SK-N-SH (cell line): ENCODE results near the gene PREPL.

ENCODE experiments used
- JUND ChIP-seq: IDR thresholded peaks from 2 replicates; pipeline ENCODE4 v1.4.0; 2012
- MEF2A ChIP-seq: IDR thresholded peaks from 2 replicates; pipeline ENCODE4 v1.4.0; 2012; ENCODE audit warnings: low read depth, borderline replicate concordance
- POLR2AphosphoS5 ChIP-seq: IDR thresholded peaks from 2 replicates; pipeline ENCODE4 v1.6.1; 2012; ENCODE audit warnings: low read depth, low read length
- TAF1 ChIP-seq: IDR thresholded peaks from 2 replicates; pipeline ENCODE4 v1.6.1; 2012; ENCODE audit warnings: low read depth, mild to moderate bottlenecking, low read length, moderate library complexity, borderline replicate concordance
- TF ChIP-seq, protein P1 (sequence below): fragments of 150-350 bp; IDR thresholded peaks from 2 replicates; pipeline ENCODE4 v1.6.1; 2017; ENCODE audit warnings: antibody characterized with exemption, low read length, low read depth, borderline replicate concordance
- TF ChIP-seq, protein P2 (sequence below): fragments of 200-600 bp; sonication (generic); IDR thresholded peaks from 2 replicates; pipeline ENCODE4 v1.6.1; 2017; ENCODE audit warnings: antibody characterized with exemption, mild to moderate bottlenecking, moderate library complexity

DNA sequence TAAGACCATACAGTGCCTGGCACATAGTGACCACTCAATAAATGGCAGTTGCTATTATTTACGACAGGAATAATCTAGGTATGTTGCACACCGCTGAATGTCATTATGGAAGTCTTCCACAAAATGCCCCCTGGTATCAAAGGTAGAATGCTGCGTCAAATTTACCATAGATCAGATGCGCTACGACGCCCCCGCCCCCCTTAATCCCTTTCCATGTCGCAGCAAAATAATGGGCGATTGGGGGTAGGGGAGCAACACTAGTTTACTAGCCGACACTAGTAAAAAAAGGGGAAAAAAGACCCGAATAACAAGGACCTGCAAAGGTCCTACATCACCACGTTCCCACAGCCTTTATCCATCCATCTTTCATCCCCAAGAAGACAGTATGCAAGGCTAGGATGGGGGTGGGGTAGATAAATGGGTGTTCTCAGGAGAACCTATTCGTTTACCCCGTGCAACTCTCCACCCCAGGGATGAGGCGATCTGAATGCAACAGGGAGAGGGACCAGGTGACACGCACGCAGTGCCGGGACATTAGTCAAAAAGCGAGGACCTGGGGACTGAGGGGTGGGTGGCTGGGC lies 455 bp downstream of the PREPL start:
- TF ChIP-seq, protein P1, sequence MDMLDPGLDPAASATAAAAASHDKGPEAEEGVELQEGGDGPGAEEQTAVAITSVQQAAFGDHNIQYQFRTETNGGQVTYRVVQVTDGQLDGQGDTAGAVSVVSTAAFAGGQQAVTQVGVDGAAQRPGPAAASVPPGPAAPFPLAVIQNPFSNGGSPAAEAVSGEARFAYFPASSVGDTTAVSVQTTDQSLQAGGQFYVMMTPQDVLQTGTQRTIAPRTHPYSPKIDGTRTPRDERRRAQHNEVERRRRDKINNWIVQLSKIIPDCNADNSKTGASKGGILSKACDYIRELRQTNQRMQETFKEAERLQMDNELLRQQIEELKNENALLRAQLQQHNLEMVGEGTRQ, result no peak
- TF ChIP-seq, protein P2, sequence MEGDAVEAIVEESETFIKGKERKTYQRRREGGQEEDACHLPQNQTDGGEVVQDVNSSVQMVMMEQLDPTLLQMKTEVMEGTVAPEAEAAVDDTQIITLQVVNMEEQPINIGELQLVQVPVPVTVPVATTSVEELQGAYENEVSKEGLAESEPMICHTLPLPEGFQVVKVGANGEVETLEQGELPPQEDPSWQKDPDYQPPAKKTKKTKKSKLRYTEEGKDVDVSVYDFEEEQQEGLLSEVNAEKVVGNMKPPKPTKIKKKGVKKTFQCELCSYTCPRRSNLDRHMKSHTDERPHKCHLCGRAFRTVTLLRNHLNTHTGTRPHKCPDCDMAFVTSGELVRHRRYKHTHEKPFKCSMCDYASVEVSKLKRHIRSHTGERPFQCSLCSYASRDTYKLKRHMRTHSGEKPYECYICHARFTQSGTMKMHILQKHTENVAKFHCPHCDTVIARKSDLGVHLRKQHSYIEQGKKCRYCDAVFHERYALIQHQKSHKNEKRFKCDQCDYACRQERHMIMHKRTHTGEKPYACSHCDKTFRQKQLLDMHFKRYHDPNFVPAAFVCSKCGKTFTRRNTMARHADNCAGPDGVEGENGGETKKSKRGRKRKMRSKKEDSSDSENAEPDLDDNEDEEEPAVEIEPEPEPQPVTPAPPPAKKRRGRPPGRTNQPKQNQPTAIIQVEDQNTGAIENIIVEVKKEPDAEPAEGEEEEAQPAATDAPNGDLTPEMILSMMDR, result no peak
- TF ChIP-seq TAF1 (no peak; the same call in 1 of the 2 replicates), POLR2AphosphoS5 (no peak), JUND (no peak), MEF2A (no peak)
